PC-9 (cell line): Measurements from ENCODE around the gene RNF149.

ENCODE experiments used
- EZH2 ChIP-seq: fragments of 200-600 bp; sonication (generic); IDR thresholded peaks from 2 replicates; pipeline ENCODE4 v1.8.0; 2017; ENCODE audit warnings: antibody characterized with exemption, low read depth
- TF ChIP-seq, protein P1 (sequence below): fragments of 200-600 bp; sonication (generic); conservative IDR thresholded peaks from 2 replicates; pipeline ENCODE4 v1.6.1; 2017; ENCODE audit warnings: mixed run types, antibody characterized with exemption, mild to moderate bottlenecking, moderate library complexity

DNA sequence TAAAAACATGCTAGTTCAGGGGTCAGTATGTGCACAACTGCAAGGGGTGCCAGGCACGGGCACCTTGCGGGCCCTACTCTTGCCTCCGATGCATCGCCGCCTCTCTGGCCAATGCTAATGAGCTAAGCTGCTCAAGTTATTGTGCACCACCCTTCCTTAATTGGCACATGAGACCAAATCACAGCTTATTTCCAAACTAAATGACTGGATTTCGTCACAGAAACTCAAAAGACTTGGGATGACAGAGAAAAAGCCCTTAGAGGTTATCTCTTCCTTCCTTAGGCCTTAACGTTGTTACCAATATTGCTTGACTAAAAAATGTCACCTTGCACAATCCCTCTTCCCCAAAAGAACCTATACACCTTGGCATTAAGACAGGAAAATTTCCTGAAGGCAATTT, 7.7 kb downstream of the RNF149 start:
- TF ChIP-seq, protein P1, sequence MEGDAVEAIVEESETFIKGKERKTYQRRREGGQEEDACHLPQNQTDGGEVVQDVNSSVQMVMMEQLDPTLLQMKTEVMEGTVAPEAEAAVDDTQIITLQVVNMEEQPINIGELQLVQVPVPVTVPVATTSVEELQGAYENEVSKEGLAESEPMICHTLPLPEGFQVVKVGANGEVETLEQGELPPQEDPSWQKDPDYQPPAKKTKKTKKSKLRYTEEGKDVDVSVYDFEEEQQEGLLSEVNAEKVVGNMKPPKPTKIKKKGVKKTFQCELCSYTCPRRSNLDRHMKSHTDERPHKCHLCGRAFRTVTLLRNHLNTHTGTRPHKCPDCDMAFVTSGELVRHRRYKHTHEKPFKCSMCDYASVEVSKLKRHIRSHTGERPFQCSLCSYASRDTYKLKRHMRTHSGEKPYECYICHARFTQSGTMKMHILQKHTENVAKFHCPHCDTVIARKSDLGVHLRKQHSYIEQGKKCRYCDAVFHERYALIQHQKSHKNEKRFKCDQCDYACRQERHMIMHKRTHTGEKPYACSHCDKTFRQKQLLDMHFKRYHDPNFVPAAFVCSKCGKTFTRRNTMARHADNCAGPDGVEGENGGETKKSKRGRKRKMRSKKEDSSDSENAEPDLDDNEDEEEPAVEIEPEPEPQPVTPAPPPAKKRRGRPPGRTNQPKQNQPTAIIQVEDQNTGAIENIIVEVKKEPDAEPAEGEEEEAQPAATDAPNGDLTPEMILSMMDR = no peak
- TF ChIP-seq EZH2 = no peak
